Astrocyte of the spinal cord (primary cell): ENCODE data around the gene C4orf36.
A peak's percentile ranks its signal among the peaks of the same experiment; 100 is the strongest.

Source experiments
- DNase-seq: peaks from one replicate; pipeline ENCODE4 v3.0.0; 2011; ENCODE audit warnings: low read depth, low spot score
- H3K4me3 ChIP-seq: 2 replicates; pipeline ENCODE4 v1.5.1; 2011; ENCODE audit warnings: low read depth, mild to moderate bottlenecking, low read length, moderate library complexity
- in situ Hi-C: cut with HindIII; loops from 2 replicates; pipeline ENCODE4 v1.10.0; 2017; ENCODE audit warnings: low sequenced_read_pairs
- TF ChIP-seq, protein P1 (sequence below): IDR thresholded peaks from 2 replicates; pipeline ENCODE4 v1.5.1; 2012; ENCODE audit warnings: low read depth, mild to moderate bottlenecking, low read length, inconsistent platforms

The C4orf36 gene

DNA sequence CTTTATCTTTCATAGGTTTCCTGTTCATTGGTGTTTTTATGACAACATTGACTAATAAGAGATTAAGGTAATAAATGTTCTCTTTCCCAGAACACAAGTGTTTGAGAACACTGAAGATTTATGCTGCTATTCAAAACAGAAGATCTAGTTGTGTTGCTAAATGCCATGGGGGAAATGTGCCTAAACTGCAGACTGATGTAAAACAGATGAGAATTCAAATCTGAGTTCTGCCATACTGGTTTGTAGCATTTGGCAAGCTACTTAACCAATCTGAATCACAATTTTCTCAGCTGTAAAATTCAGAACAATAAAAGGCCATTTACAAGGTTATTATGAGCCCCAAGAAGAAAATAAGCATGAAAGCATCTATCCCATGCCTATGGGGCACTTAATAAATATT, 45.3 kb downstream of the C4orf36 start:
- TF ChIP-seq, protein P1, sequence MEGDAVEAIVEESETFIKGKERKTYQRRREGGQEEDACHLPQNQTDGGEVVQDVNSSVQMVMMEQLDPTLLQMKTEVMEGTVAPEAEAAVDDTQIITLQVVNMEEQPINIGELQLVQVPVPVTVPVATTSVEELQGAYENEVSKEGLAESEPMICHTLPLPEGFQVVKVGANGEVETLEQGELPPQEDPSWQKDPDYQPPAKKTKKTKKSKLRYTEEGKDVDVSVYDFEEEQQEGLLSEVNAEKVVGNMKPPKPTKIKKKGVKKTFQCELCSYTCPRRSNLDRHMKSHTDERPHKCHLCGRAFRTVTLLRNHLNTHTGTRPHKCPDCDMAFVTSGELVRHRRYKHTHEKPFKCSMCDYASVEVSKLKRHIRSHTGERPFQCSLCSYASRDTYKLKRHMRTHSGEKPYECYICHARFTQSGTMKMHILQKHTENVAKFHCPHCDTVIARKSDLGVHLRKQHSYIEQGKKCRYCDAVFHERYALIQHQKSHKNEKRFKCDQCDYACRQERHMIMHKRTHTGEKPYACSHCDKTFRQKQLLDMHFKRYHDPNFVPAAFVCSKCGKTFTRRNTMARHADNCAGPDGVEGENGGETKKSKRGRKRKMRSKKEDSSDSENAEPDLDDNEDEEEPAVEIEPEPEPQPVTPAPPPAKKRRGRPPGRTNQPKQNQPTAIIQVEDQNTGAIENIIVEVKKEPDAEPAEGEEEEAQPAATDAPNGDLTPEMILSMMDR, result no peak
- peak; percentile 49 for DNase-seq
- in situ Hi-C loops, result no loop called here
- H3K4me3 ChIP-seq, result no peak overlapping the region

DNA sequence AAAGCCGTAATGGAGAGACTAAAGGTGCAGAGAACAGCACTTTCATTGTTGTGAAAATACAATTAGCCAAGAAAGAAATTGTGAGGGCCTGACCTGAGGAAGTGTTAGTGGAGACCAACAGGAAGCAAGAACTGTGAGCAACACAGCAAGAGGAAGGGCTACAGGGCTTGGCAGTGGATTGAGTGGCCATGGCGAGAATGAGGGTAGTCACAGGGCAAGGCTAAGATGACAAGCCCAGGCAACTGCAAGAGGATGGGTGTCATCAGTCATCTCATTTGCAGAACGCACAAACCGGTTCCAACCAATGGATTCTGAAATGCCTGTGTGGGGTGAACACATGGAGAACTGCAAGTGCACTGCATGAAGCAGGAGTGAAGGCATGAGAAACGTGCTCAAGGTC, 46.6 kb downstream of the C4orf36 start:
- no peak for DNase-seq
- in situ Hi-C loops, result no loop called here
- no peak overlapping the region for H3K4me3 ChIP-seq
- TF ChIP-seq, protein P1, result no peak

DNA sequence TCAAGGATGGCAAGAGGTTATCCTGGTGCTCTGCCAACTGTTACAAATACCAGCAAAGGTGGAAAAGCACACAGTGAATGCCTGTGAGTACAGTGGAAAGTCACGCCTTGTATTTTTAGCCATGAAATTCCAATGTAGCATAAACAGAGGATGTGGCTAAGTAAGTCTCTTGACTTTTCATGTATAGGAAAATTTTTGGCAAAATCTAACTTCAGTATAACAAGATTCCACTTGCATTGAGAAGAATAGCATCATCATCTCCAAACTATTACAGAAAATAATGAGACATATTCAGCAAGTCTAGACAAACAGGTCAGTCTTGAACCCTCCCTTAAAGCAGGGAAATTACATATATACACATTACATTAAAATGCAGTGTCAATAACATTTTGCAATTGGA, 50.9 kb downstream of the C4orf36 start:
- in situ Hi-C loops, result no loop called here

DNA sequence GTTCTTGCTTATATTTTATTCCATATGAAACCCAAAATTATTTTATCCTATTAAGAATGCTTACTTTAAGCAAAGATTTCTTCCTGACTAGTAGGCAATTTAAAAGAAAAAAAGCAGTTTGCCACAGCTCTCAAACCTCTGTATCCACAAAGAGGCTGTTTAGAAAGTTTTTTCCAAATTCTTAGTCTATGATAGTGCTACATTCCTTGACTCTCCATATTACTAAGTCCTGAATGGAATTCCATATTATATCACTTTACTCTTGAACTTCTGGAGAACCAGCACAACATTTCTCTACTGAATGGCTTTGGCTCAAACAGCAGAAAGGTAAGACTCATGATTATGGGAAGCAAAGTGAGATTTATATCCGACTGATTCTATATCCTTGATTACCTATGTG, 51.4 kb downstream of the C4orf36 start:
- in situ Hi-C loops, result no loop called here
- DNase-seq, result no peak
- TF ChIP-seq, protein P1, result no peak
- H3K4me3 ChIP-seq, result no peak overlapping the region

More for the DNA sequence above, 50.9 kb downstream of the C4orf36 start:
- no peak overlapping the region for H3K4me3 ChIP-seq
- TF ChIP-seq, protein P1, result no peak
- DNase-seq, result no peak

DNA sequence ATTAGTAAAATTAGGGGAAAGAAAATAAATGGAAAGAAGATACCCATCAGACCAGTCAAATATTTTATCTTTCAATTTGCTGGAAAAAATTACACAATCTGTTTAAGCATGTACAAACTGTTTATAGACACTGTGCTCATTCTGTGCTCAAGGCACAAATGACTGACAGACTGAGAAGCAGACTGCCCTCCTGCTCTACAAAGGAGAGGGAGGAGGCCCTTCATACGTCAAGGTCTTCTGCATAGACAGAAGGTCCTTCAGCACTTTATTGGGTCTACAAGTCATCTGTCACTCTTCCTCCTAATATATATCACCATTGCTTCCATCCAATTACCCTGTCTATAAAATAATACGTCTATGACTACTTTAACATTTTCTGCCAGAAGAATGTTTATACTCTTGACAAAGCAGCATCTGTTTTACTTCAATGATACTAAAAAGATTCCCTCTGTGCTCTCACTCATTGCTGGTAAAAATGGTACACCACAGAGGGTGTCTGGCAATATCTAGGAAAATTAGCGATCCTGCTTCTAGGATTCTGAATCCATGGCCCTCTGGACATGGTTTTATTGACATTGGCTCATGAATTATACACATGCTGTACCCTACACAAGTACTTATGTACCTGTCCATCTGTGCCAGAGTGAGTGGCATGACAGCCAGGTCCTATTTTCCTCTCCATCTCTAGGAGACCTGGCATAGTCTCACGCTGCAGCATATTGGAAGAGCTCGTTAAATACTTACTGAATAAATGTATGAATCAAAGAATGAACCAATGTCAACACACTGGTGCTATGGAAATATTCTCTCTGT, 54.3 kb downstream of the C4orf36 start:
- DNase-seq, result no peak
- in situ Hi-C loops, result no loop called here
- H3K4me3 ChIP-seq, result no peak overlapping the region
- TF ChIP-seq, protein P1, result no peak

DNA sequence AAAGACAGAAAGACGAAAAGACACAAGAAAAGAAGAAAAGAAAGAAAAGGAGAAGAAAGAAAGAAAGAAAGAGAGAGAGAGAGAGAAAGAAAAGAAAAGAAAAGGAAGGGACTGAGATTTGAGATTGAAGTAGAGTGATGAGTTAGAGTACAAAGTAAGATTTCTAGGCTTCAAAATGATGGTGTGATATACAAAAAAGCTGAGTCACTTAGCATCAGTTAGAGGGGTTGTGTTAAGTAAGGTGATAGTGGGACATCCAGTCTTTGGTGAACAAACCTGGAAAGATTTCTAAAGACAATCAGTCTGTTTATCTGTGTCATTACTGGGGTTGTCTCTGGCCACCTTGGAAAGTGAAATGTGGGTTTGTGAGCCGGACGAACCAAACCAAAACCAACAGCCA, 56.5 kb downstream of the C4orf36 start:
- in situ Hi-C loops, result no loop called here

More for the DNA sequence above, 56.5 kb downstream of the C4orf36 start:
- TF ChIP-seq, protein P1, result no peak
- DNase-seq, result no peak
- H3K4me3 ChIP-seq, result no peak overlapping the region
